Measurements from ENCODE around the gene DPP6. TPM values are rescaled to one million over a fixed set of nuclear protein-coding genes. Genes with fewer than 3 reads are reported as not detected.

The DPP6 gene
- total RNA-seq, 2 experiments from 2014 or later = not detected

DNA sequence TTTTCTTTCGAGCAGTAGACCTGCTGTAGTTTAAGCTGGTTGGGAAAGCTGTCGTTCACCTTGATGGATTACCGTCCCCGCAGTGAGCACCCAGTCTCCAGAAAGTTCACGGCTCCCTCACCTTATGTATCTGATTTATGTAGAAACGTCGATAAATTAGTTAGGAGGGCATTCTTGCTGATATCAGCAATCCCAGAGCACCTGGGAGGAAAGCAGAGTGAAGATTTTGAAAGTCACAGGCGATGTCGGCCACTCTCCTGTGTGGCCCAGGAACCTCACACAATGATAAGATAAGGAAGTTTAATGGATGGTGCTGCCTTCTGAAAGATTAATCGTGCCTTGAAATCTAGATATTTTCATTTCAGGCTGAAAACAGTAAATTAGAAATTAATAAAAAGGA is 336.8 kb downstream of the DPP6 start:
- POLR2A ChIA-PET = no interaction called here
- CTCF ChIA-PET = no interaction called here

DNA sequence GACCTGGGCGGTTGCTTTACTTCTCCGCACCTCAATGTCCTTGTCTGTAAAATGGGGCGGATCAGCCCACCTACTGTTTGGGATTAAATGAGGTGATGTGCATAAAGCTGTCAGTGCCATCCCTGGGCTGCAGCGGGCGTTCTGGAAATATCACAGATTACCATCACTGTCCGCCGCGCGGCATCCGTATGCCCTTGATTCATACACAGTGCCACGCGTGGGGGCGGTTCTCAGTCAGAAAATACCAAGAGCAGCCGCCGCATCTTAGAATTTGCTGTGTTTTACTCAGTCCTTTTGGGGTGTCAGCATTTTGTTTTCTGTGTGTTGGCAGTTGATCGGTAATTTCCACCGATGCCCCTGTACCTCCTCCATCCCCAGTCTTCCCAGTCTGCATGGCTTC is 338.8 kb downstream of the DPP6 start:
- CTCF ChIA-PET = no interaction called here
- POLR2A ChIA-PET = no interaction called here

DNA sequence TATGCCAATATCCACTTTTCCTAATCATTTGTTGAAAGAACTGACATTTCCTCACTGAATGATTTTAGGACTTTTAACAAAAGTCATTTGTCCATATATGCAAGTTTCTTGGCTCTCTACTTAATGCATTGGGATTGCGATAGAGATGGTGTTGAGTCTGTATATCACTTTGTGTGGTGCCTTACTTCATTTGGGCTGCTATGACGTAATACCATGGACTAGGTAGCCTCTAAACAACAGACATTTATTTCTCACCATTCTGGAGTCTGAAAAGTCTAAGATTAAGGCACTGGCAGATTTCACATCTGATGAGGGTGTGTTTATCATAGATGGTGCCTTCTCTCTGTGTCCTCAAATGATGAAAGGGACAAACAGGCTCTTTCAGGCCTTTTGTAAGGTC is 342.6 kb downstream of the DPP6 start:
- ChIA-PET POLR2A (no interaction called here), CTCF (no interaction called here)

DNA sequence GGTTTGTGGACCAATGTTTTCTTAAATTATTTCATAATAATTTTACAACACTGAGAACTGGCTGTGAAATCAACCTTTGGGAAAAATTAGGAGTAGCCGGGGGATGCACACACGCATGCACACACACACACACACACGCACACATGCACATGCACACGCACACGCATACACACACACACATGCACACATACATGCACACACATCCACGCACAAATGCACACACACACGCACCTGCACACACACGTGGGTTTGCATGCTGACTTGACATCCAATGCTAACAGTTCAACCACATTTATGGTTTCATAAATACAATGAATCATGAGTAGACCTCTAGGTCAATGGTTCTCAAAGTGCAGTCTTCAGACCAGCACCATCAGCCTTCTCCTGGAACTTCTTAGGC is 354.1 kb downstream of the DPP6 start:
- CTCF ChIA-PET = no interaction called here
- POLR2A ChIA-PET = no interaction called here

DNA sequence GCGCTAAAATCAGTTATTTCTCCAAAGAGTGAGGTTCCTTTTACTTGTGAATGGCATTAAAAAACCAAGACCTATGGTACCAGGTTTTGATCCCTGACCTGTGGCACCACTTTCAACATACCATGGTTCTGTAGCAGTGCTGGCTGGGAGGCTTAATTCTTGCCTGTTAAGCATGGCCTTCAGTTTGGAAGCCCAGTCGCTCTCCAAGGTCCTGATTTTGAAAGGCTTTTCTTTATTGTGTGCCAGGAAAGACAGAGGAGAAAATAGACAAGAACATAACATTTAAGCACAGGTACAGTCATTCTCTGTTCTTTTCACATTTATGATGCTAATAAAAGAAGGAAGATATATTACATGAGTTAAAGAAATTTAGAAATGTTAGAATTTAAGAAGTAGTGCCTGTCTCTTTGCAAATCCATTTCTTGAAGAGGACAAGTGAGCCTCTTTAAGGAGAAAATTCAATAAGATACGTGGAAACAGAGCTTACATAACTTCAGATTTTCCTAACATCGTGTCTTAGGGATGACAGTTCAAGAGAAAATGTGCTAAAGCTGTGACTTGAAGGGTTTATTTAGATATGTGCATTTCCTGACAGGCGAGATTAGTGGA is 357.6 kb downstream of the DPP6 start:
- ChIA-PET POLR2A (no interaction called here), CTCF (no interaction called here)

DNA sequence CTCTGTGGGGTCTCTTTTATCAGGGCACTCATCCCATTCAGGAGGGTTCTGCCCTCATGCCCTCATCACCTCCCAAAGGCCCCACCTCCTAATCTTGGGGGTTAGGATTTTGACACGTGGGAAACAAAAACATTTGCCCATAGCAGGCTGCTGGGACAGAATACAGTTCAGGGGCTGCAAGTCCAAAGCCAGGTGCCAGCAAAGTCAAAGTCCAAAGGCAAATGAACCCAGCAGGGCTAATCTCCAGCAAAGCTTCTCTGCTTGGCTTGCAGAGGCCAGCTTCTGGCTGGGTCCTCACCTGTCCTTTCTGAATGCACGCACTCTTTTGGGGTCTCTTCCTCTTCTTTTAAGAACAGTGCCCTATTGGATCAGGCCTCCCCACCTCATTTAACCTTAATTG is 359.9 kb downstream of the DPP6 start:
- ChIA-PET POLR2A (no interaction called here), CTCF (no interaction called here)

DNA sequence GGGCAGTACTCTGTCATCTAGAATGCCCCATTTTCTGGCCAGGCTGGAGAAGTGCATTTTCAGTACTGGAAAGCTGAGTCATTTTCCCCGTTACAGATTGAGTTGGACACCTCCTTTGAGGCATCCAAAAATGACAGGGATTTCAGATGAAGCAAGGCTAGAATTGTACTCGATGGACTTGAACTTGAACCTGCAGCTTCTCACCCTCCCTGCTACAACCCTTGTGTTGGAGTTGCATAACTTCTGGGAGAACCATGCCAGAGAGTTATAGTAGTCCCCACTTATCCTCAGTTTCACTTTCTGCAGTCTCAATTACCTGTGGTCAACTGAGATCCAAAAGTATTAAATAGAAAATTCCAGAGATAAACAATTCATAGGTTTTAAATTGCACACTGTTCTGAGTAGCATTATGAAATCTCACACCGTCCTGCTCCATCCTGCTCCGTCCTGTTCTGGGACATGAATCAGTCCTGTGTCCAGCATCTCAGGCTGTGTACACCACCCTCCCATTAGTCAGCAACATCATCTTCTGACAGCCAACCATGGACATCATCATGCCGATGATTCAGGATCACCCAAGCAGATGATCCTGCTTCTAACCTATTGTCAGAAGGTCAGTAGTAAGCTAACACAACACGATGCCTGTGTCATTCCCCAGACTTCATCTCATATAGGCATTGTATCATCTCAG is 363.7 kb downstream of the DPP6 start:
- CTCF ChIA-PET = interaction anchor here (0.6 kb wide), 1 partner anchor 471 kb away, joined by 5 read pairs; no protein-coding TSS in a partner anchor
- POLR2A ChIA-PET = no interaction called here

DNA sequence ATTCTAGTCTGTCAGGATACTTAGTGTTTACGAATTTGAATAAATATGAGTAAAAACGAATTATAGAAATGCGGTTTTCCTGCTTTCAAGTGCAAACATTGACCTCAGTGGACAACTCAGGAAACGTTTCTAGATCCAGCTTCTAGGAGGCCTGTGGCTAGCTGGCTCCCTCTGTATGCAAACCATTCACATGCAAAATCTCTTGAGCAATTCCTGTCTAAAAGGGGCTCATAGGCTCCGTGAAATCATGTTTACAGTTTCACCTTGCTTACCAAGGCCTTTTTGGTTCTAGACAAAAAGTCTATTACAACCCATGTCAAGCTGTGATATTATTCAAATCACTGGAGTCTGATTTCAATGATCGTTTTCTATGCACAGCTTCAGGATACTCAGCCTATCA is 364.5 kb downstream of the DPP6 start:
- CTCF ChIA-PET = no interaction called here

DNA sequence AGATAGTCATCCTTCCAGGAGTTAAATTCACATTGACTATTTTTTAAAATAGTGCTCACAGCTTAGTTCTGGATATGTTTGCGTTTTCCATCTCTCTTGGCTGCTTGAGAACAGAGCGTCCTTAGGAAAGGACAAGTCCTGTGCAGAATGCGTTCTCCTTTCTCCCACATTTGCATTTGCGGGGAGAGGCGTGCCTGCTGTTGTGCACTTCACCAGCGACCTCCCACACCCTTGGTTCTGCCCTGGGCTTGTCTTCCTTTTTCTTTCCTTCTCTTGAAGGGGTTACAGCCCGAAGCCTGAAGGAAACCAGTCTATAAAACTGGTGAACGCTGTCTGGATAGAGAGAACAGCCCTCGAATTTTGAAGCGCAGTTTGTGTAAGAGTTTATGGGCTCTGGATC is 367.1 kb downstream of the DPP6 start:
- ChIA-PET CTCF (no interaction called here), POLR2A (no interaction called here)

More for the DNA sequence above, 364.5 kb downstream of the DPP6 start:
- POLR2A ChIA-PET = no interaction called here

DNA sequence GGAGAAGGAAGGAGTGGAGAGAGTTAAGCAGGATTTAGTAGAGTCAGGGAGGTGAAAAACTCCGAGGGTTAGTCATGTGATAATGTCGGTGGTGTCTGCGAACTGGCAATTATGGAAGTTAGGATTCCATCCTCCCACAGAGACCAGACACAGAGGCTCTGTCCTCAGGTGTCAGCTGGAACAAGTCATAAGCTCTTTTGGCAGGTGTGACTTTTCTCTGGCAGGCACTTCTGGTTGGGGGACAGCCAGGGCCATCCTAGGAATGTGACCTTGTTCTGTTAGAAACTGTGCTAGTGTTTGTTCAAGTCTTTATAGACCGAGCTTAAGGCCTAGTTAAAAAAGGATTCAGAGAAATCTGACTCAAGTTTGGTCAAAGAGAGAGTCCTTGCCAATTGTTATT is 371.0 kb downstream of the DPP6 start:
- ChIA-PET CTCF (no interaction called here), POLR2A (no interaction called here)

DNA sequence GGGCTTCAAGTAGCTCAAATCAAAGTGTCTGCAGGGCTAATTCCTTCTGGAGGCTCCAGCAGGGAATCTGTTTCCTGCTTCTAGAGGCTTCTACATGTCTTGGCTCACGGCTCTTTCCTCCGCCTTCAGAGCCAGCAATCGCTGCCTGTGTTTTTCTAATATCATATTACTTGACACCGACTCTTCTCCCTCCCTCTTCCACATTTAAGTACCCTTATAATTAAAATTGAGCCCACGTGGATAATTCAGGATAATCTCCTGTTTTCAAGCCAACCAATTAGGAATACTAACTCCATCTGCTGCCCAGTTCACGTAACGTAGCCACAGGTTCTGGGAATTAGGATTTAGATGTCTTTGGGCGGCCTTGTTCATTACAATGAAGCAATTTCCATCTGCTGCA is 372.2 kb downstream of the DPP6 start:
- ChIA-PET CTCF (no interaction called here), POLR2A (no interaction called here)

DNA sequence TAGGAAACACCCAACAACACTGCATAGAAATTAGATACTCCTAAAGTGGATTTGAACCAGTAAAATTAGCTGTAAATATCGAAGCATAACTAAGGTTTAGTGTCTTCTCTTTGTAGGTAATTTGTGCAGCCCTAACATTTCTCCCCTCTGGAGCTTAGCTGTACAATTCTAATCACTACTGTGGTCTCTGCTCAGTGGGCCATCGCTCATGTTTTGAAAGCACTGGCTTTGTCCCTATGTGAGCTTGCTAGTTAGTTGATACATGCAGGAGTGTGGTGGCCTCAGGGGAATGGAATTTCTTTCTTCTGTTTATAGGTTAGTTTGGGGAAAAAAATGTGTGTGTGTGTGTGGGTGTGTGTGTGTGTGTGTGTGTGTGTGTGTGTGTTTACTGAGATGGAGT is 373.1 kb downstream of the DPP6 start:
- POLR2A ChIA-PET = no interaction called here
- CTCF ChIA-PET = no interaction called here

DNA sequence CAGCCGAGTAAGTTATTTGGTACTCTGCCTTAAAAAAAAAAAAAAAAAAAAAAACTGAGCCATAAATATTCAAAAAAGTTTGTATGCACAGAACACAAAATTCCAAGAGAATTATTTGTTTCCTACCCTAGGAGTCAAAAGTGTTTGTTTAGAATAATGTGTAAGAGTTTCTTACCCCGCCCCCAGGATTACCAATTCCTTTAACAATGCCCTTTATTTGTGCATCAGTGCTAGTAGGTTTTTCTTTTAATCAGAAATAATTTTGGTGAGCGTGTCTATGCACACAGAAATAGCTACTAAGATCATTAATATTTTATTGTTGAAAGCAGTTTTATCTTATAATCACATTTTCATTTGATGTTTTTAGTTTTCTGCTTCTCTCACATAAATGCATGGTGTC is 374.6 kb downstream of the DPP6 start:
- ChIA-PET CTCF (no interaction called here), POLR2A (no interaction called here)

DNA sequence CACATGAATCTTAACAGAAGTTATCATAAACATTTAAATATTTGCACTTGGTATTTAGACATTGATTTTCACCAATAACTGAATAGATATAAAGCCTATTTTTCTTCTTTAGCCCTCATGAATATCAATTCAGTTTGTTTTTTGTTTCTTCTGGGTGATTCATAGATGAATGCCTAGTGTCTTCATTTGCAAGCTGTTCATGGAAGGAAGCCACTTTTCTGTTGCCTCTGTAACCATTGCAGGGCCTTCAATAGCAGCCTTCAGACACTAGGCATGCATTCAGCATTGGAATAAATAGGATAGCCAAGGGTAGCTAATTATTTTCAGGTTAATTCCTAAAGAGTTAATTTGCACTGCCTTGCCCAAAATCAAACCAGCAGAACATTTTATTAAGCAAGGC is 375.3 kb downstream of the DPP6 start:
- ChIA-PET POLR2A (no interaction called here), CTCF (no interaction called here)

DNA sequence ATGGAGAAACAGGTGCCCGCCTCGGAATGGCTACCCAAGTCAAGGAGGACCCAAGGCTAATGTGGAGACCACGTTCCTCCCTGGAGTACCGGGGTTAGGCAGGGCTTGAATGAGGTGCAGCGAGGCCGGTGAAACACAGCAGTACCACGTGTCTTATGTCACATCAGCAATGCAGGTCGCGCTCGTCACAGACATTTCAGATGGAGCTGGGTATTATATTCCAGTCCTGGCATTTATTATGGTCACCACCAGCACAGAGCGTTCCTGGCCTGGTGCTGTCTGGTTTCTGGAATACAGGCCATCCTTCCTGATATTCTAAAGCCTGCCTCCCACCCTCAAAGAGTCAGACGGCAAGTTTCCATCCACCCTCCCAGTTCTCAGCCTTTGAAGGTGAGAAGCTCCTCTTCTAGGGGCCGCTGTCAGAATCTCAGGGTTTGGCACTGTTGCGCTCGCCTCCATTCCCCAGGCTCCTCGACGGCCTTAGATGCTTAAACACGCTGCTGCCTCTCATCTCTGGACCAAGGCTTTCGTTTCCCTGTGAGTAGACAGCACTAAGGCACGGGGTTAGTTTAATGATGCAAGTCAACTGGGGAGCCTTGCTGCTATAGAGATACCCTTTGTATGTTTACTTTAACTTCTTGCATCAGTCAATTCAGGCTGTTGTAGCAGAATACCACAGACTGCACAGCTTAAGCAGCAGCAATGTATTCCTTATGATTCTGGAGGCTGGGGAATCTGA is 377.6 kb downstream of the DPP6 start:
- CTCF ChIA-PET = no interaction called here
- POLR2A ChIA-PET = no interaction called here

DNA sequence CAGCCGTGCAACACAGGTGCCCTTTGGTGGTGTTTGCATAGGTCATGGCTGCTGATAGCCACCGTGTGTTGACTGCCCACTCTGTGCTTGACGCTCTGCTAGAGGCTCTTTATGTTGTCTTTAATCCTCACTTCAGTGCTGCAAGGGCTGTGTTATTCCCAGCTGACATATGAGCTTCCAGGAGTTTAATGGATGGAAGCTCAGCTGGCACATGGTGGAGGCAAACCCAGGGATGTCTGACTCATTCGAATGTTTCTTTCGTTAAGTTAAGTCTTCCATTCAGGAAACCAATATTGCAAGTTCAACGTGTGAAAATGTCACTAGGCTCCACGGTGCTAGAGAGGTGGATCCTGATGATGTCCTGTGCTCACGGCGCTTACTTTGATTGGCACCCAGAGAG is 378.4 kb downstream of the DPP6 start:
- ChIA-PET POLR2A (no interaction called here), CTCF (no interaction called here)

DNA sequence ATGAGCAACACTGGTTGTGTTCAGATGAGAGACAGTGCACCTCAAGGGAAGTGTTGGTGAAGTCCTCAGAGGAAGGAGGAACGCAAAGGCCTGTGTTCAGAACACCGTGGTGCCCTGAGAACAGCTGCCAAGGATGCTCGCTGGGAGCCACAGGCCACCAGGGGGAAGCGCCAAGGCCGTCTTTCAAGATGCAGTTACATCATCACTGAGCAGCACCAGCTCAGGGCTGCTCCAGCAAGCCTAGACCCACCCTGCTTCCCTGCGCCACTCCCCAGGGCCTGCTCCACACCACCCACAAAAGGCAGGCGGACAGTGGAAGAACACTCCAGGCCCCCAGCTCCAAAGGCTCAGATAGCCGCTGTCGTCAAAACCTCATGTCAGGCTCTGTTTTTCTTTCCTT is 378.8 kb downstream of the DPP6 start:
- CTCF ChIA-PET = no interaction called here

DNA sequence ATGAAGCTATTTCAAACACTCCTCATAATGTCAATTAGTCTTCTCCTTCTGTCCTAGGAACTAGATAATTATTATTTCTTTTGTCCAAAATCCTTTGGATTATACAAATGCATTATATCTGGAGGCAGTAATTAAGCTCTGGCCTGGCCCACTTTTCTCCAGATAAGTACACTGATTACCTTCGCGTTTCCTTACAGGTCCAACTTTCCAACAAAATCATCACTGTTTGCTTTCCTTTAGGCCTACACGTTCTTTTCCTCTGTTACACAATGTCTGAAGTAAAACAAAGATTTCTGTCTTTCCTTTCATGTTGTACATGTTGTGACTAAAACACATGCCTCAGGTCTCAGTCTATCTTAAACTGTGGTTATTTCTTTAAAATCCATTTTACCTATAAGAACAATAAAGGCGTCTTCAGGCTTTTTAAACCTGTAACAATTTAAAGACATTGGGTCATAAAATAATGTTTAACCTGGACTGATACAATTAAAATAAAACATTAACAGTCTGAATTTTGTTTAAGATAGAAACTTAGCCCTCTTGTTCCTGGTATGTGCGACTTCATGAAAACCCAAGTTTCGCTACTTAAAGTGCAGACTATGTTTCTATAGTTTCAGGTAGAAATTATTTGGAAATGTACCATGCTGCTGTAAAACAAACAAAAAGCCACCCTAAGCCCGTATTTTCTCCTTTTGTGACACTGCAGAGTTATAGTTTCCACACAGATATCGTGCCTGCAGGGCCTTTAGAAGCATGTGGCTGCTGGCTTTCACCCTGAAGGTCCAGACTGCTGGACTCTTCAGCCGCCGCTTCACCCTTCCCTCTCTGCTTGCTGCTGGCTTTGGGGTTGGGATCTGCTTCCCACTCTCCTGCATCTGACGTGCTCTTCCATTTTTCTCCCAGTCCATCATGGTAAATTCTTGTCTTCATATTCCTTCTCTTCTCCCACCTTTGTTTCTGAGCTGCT is 381.7 kb downstream of the DPP6 start:
- POLR2A ChIA-PET = no interaction called here
- CTCF ChIA-PET = no interaction called here

More for the DNA sequence above, 378.8 kb downstream of the DPP6 start:
- POLR2A ChIA-PET = no interaction called here

DNA sequence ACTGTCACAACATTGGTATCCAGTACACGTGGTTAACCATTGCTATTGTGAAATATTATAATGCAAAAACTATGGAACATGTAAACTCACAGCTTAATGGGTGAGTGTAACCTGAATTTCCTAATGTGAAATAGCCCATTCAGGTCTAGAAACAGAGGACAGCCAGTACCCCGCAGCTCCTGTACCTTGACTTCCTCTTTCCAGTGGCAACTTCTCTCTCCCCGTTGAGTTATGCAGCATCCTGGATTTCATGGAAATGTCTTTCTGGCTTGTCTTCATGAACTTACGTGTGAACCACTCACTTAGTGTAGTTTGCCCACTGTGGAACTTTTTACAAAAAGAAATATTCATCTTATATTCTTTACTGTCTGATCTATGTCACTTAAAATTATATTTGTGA is 384.4 kb downstream of the DPP6 start:
- POLR2A ChIA-PET = no interaction called here
- CTCF ChIA-PET = no interaction called here

DNA sequence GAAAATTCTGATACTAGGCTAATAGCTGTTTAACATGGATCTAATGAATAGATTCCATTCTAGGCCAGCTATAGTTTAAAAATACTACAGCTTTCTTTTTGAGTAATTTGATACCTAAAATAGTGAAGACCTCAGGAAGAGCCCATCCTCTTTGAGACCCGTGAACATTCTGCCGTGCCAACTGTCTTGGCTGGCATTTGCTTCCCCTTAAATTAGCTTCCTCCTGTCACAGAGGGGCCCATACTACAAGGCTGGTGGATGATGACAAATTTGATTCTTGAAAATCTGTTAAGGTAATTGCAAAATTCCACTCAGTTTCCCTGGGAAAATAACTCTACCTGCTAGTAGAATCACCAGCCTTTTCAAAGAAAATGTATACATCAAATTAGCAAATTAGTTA is 385.0 kb downstream of the DPP6 start:
- ChIA-PET POLR2A (no interaction called here), CTCF (no interaction called here)
